PC-9 (cell line): ENCODE results near the gene TMEM164. TPM values are rescaled to one million over a fixed set of nuclear protein-coding genes. Genes with fewer than 3 reads are reported as not detected.

ENCODE experiments used
- BruUV-seq: library from RNA; stranded (reverse); fragments of 400-500 nt; replicated peaks from 2 replicates; lab custom pipeline; 2021; lab: Mats Ljungman, UMichigan
- CTCF ChIA-PET: fragments of 300-600 bp; sonication (Branson Sonifier 250); formaldehyde crosslinking; loops from one replicate; lab custom pipeline; 2022; ENCODE audit warnings: antibody characterized with exemption; lab: Charles Lee
- POLR2A ChIA-PET: fragments of 300-600 bp; sonication (Branson Sonifier 250); formaldehyde crosslinking; loops from one replicate; lab custom pipeline; 2022; ENCODE audit warnings: antibody characterized with exemption; ENCODE audit not compliant: unreplicated experiment; lab: Charles Lee
- DNase-seq, 2 experiments: peaks; one replicate each; pipeline versions ENCODE4 v3.0.0 to v3.0.0-alpha.2; 2015 to 2022; ENCODE audit warnings: mixed read lengths in 1 of 2
- H2AFZ ChIP-seq: fragments of 200-600 bp; sonication (generic); 2 replicates; pipeline ENCODE4 v1.8.1; 2017; ENCODE audit warnings: antibody characterized with exemption
- H3F3A ChIP-seq: fragments of 200-600 bp; sonication (generic); 2 replicates; pipeline ENCODE4 v1.8.1; 2017; ENCODE audit warnings: antibody characterized with exemption, mild to moderate bottlenecking, low read depth; ENCODE audit not compliant: insufficient read depth
- H3K27ac ChIP-seq: fragments of 200-600 bp; sonication (generic); 2 replicates; pipeline ENCODE4 v1.6.1; 2016; ENCODE audit warnings: mixed run types
- H3K27me3 ChIP-seq: fragments of 200-600 bp; sonication (generic); 2 replicates; pipeline ENCODE4 v1.6.1; 2016; ENCODE audit warnings: low read depth, mixed run types; ENCODE audit not compliant: insufficient read depth
- H3K36me3 ChIP-seq: fragments of 200-600 bp; sonication (generic); 2 replicates; pipeline ENCODE4 v1.6.1; 2016; ENCODE audit warnings: low read depth, mixed run types
- H3K4me1 ChIP-seq: fragments of 200-600 bp; sonication (generic); replicated peaks from 2 replicates; pipeline ENCODE4 v1.6.1; 2016; ENCODE audit warnings: mixed run types; ENCODE audit not compliant: insufficient read depth
- H3K4me2 ChIP-seq: fragments of 200-600 bp; sonication (generic); 2 replicates; pipeline ENCODE4 v1.6.1; 2017; ENCODE audit warnings: mixed run types
- H3K4me3 ChIP-seq: fragments of 200-600 bp; sonication (generic); 2 replicates; pipeline ENCODE4 v1.6.1; 2016; ENCODE audit warnings: mixed run types
- H3K79me2 ChIP-seq: fragments of 200-600 bp; sonication (generic); 2 replicates; pipeline ENCODE4 v1.6.1; 2017; ENCODE audit warnings: low read depth, mixed run types
- H3K9me2 ChIP-seq: fragments of 200-600 bp; sonication (generic); 2 replicates; pipeline ENCODE4 v1.8.1; 2017; ENCODE audit warnings: mild to moderate bottlenecking; ENCODE audit not compliant: insufficient read depth
- H3K9me3 ChIP-seq: fragments of 200-600 bp; sonication (generic); 2 replicates; pipeline ENCODE4 v1.8.1; 2016; ENCODE audit warnings: low read depth; ENCODE audit not compliant: insufficient read depth
- H4K20me1 ChIP-seq: fragments of 200-600 bp; sonication (generic); 2 replicates; pipeline ENCODE4 v1.8.1; 2017; ENCODE audit not compliant: insufficient read depth
- CTCF ChIP-seq: fragments of 200-600 bp; sonication (generic); conservative IDR thresholded peaks from 2 replicates; pipeline ENCODE4 v1.6.1; 2017; ENCODE audit warnings: mixed run types, antibody characterized with exemption, mild to moderate bottlenecking, moderate library complexity
- EZH2 ChIP-seq: fragments of 200-600 bp; sonication (generic); IDR thresholded peaks from 2 replicates; pipeline ENCODE4 v1.8.0; 2017; ENCODE audit warnings: antibody characterized with exemption, low read depth
- intact Hi-C: fragments of 100-400 bp; cut with micrococcal nuclease; formaldehyde crosslinking; loops from one replicate; pipeline ENCODE4 v1.10.0; 2022; ENCODE audit not compliant: unreplicated experiment
- total RNA-seq: library from RNA; stranded (reverse); gene quantifications from 2 replicates; pipeline ENCODE4 v1.2.3, GENCODE V29; 2021

The TMEM164 gene
- total RNA-seq, 1 experiment from 2014 or later, result 44.5 TPM

GRCh38 chrX:110103344-110103743 lies 100.4 kb downstream of the TMEM164 start:
- H3K4me1 ChIP-seq, result no peaks in the 10 kb centered on the region
- H3K4me2 ChIP-seq, result no peak overlapping the region
- no TSS peak for BruUV-seq
- H3K9me3 ChIP-seq, result no peaks in the 10 kb centered on the region
- no peak overlapping the region for H3K4me3 ChIP-seq
- ChIA-PET CTCF (no interaction called here), POLR2A (no interaction called here)
- H3K9me2 ChIP-seq, result 0 out of 2 replicates have a peak, but pooled peaks cover 3% of the 10 kb centered on the region
- H4K20me1 ChIP-seq, result no peaks in the 10 kb centered on the region
- intact Hi-C loops, result no loop called here
- no peak overlapping the region for H3K27ac ChIP-seq
- H3K36me3 ChIP-seq, result no peaks in the 10 kb centered on the region
- no peaks in the 10 kb centered on the region for H3K27me3 ChIP-seq
- H3F3A ChIP-seq, result no peaks in the 10 kb centered on the region
- TF ChIP-seq EZH2 (no peak), CTCF (no peak)
- H3K79me2 ChIP-seq, result peaks cover 8% of the 10 kb centered on the region; the same call in 1 of the 2 replicates
- H2AFZ ChIP-seq, result no peak overlapping the region
- DNase-seq, result no peak

GRCh38 chrX:110104078-110104477 lies 101.2 kb downstream of the TMEM164 start:
- H3K4me1 ChIP-seq, result no peaks in the 10 kb centered on the region
- no peaks in the 10 kb centered on the region for H3K27me3 ChIP-seq
- H3K4me3 ChIP-seq, result no peak overlapping the region
- H3F3A ChIP-seq, result no peaks in the 10 kb centered on the region
- H2AFZ ChIP-seq, result no peak overlapping the region
- TF ChIP-seq EZH2 (no peak), CTCF (no peak)
- no peaks in the 10 kb centered on the region for H3K36me3 ChIP-seq
- H3K4me2 ChIP-seq, result no peak overlapping the region
- H3K9me2 ChIP-seq, result 0 out of 2 replicates have a peak, but pooled peaks cover 3% of the 10 kb centered on the region
- no peak for DNase-seq
- no peaks in the 10 kb centered on the region for H4K20me1 ChIP-seq
- no TSS peak for BruUV-seq
- H3K9me3 ChIP-seq, result no peaks in the 10 kb centered on the region
- H3K79me2 ChIP-seq, result peaks cover 8% of the 10 kb centered on the region; the same call in 1 of the 2 replicates
- H3K27ac ChIP-seq, result no peak overlapping the region
- intact Hi-C loops, result no loop called here
- CTCF ChIA-PET, result no interaction called here
- POLR2A ChIA-PET, result no interaction called here

GRCh38 chrX:110108381-110108821 lies 105.5 kb downstream of the TMEM164 start:
- ChIA-PET POLR2A (no interaction called here), CTCF (no interaction called here)
- DNase-seq, result no peak
- no peaks in the 10 kb centered on the region for H3K27me3 ChIP-seq
- no peak overlapping the region for H2AFZ ChIP-seq
- no peaks in the 10 kb centered on the region for H4K20me1 ChIP-seq
- no peaks in the 10 kb centered on the region for H3K9me3 ChIP-seq
- no TSS peak for BruUV-seq
- intact Hi-C loops, result no loop called here
- no peak overlapping the region for H3K4me3 ChIP-seq
- H3K4me1 ChIP-seq, result peaks cover 19% of the 10 kb centered on the region
- no peaks in the 10 kb centered on the region for H3K9me2 ChIP-seq
- TF ChIP-seq EZH2, result no peak
- TF ChIP-seq CTCF, result no peak
- H3K79me2 ChIP-seq, result no peaks in the 10 kb centered on the region
- peaks cover 5% of the 10 kb centered on the region; the same call in 1 of the 2 replicates for H3K36me3 ChIP-seq
- H3K27ac ChIP-seq, result no peak overlapping the region
- H3F3A ChIP-seq, result peaks cover 5% of the 10 kb centered on the region
- no peak overlapping the region for H3K4me2 ChIP-seq
